IMR-90 (cell line): ENCODE data around the gene TNKS1BP1.

Source experiments
- CEBPB ChIP-seq: IDR thresholded peaks from 2 replicates; pipeline ENCODE4 v1.6.1; 2012; ENCODE audit warnings: low read depth, low read length, improper control_type of control experiment
- CTCF ChIP-seq: conservative IDR thresholded peaks from 2 replicates; pipeline ENCODE4 v1.5.1; 2012; ENCODE audit warnings: mild to moderate bottlenecking, low read depth, low read length, improper control_type of control experiment
- NFE2L2 ChIP-seq: fragments of 150-350 bp; IDR thresholded peaks from 2 replicates; pipeline ENCODE4 v1.6.1; 2016; ENCODE audit warnings: low read depth, mild to moderate bottlenecking, low read length
- POLR2A ChIP-seq: IDR thresholded peaks from 2 replicates; pipeline ENCODE4 v1.6.1; 2012; ENCODE audit warnings: mild to moderate bottlenecking, low read depth, low read length
- RAD21 ChIP-seq: IDR thresholded peaks from 2 replicates; pipeline ENCODE4 v1.6.1; 2012; ENCODE audit warnings: low read length, improper control_type of control experiment
- SMC3 ChIP-seq: fragments of 150-350 bp; IDR thresholded peaks from 2 replicates; pipeline ENCODE4 v1.6.1; 2016; ENCODE audit warnings: low read depth, mild to moderate bottlenecking, antibody characterized with exemption, low read length, moderate library complexity

- no peak for TF ChIP-seq CTCF
- no peak for TF ChIP-seq RAD21
- TF ChIP-seq POLR2A: no peak
- no peak for TF ChIP-seq SMC3
- no peak for TF ChIP-seq CEBPB
- no peak for TF ChIP-seq NFE2L2
Measured at GRCh38 chr11:57316017-57316416, 8.7 kb downstream of the TNKS1BP1 start.
